Left ventricle myocardium inferior (tissue), 1 donor: ENCODE results near the gene PLCB1. TPM values are rescaled to one million over a fixed set of nuclear protein-coding genes. Genes with fewer than 3 reads are reported as not detected.

Experiments used
- DNase-seq: peaks from one replicate; pipeline ENCODE4 v3.0.0-alpha.2; 2020
- H3K27ac ChIP-seq: fragments of 200-600 bp; replicated peaks from 2 replicates; pipeline ENCODE4 v1.8.0; 2021
- H3K27me3 ChIP-seq: fragments of 200-600 bp; 2 replicates; pipeline ENCODE4 v1.8.0; 2021; ENCODE audit warnings: low read depth
- H3K36me3 ChIP-seq: fragments of 200-600 bp; 2 replicates; pipeline ENCODE4 v1.8.0; 2021
- H3K4me1 ChIP-seq: fragments of 200-600 bp; 2 replicates; pipeline ENCODE4 v1.8.0; 2021
- H3K4me3 ChIP-seq: fragments of 200-600 bp; 2 replicates; pipeline ENCODE4 v1.8.0; 2021; ENCODE audit warnings: mild to moderate bottlenecking, moderate library complexity
- H3K9me3 ChIP-seq: fragments of 200-600 bp; replicated peaks from 2 replicates; pipeline ENCODE4 v1.8.0; 2021
- intact Hi-C: fragments of 100-400 bp; cut with micrococcal nuclease; formaldehyde crosslinking; loops from one replicate; pipeline ENCODE4 v1.11.0; 2022
- total RNA-seq: library from RNA; stranded (reverse); fragmentation: NEBNext Ultra II Directional; extraction: Animal tissue kit (Norgen Biotek cat#: 25700); gene quantifications from one replicate; pipeline ENCODE4 v1.2.1, GENCODE V29; 2021
- TF ChIP-seq, protein P1 (sequence below): fragments of 200-600 bp; IDR thresholded peaks from 2 replicates; pipeline ENCODE4 v1.8.0; 2021; ENCODE audit warnings: antibody characterized with exemption, mild to moderate bottlenecking, borderline replicate concordance
- donor health status: DM: no; HTN: yes; CAD: no; lungs with severe emphysema.

PLCB1 gene
- total RNA-seq, 1 donor from 2014 or later, result 6.0 TPM

GRCh38 chr20:8284902-8285301 is 152.8 kb downstream of the PLCB1 start:
- Histone ChIP-seq H3K36me3 (no peaks in the 10 kb centered on the region), H3K27ac (no peak overlapping the region), H3K4me1 (no peaks in the 10 kb centered on the region), H3K4me3 (no peak overlapping the region), H3K27me3 (no peaks in the 10 kb centered on the region), H3K9me3 (no peaks in the 10 kb centered on the region)
- intact Hi-C loops, result no loop called here
- TF ChIP-seq, protein P1, sequence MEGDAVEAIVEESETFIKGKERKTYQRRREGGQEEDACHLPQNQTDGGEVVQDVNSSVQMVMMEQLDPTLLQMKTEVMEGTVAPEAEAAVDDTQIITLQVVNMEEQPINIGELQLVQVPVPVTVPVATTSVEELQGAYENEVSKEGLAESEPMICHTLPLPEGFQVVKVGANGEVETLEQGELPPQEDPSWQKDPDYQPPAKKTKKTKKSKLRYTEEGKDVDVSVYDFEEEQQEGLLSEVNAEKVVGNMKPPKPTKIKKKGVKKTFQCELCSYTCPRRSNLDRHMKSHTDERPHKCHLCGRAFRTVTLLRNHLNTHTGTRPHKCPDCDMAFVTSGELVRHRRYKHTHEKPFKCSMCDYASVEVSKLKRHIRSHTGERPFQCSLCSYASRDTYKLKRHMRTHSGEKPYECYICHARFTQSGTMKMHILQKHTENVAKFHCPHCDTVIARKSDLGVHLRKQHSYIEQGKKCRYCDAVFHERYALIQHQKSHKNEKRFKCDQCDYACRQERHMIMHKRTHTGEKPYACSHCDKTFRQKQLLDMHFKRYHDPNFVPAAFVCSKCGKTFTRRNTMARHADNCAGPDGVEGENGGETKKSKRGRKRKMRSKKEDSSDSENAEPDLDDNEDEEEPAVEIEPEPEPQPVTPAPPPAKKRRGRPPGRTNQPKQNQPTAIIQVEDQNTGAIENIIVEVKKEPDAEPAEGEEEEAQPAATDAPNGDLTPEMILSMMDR, result no peak
- no peak for DNase-seq

DNA sequence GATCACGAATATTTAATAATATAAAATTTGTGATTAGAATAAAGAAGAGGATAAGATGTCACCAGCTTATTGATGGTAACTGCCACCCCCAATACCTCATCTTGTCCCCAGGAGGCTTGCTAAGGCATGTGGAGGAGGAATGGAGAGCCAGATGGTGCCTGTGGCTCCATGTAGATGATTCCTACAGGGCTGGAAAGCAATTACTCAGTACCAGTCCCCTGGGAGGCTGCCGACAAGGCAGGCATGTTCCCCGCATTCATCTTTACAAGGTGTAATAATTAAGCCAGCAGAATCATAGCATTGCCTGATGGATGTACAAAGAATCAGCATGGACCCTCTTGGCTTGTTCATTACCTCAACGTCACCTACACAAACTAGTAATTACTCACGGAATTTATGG is 155.3 kb downstream of the PLCB1 start:
- Histone ChIP-seq H3K36me3 (no peaks in the 10 kb centered on the region), H3K27ac (no peak overlapping the region), H3K4me3 (no peak overlapping the region), H3K27me3 (no peaks in the 10 kb centered on the region), H3K9me3 (no peaks in the 10 kb centered on the region), H3K4me1 (no peaks in the 10 kb centered on the region)
- TF ChIP-seq, protein P1, result no peak
- no peak for DNase-seq
- intact Hi-C loops, result no loop called here

DNA sequence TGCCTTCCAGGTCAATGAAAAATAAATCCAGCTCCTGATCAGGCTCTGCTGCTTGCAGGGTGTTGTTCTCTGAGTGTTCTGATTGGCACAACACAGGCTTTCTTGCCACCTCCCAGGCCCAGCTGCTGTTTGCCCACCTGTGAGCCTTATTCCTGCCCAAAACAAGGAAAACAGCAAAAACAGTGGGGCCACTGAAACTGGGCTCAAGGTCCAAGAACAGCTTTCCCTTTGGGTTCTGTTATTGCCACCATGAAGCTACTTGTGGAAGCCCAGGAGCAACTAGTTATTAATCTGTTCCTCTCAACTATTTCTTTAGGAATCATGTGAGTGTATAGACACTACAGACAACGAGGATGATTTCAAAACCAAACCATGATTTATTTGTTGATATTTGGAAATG is 159.1 kb downstream of the PLCB1 start:
- no peak overlapping the region for H3K27ac ChIP-seq
- no peak for DNase-seq
- no peaks in the 10 kb centered on the region for H3K36me3 ChIP-seq
- H3K9me3 ChIP-seq, result no peaks in the 10 kb centered on the region
- H3K27me3 ChIP-seq, result no peaks in the 10 kb centered on the region
- intact Hi-C loops, result no loop called here
- TF ChIP-seq, protein P1, result no peak
- no peak overlapping the region for H3K4me3 ChIP-seq
- H3K4me1 ChIP-seq, result no peaks in the 10 kb centered on the region

- Histone ChIP-seq H3K27me3 (no peaks in the 10 kb centered on the region), H3K27ac (no peak overlapping the region), H3K36me3 (no peaks in the 10 kb centered on the region), H3K4me3 (no peak overlapping the region), H3K9me3 (no peaks in the 10 kb centered on the region), H3K4me1 (no peaks in the 10 kb centered on the region)
- intact Hi-C loops, result no loop called here
- TF ChIP-seq, protein P1, result no peak
- no peak for DNase-seq
Measured at GRCh38 chr20:8291873-8292272, 159.8 kb downstream of the PLCB1 start.

DNA sequence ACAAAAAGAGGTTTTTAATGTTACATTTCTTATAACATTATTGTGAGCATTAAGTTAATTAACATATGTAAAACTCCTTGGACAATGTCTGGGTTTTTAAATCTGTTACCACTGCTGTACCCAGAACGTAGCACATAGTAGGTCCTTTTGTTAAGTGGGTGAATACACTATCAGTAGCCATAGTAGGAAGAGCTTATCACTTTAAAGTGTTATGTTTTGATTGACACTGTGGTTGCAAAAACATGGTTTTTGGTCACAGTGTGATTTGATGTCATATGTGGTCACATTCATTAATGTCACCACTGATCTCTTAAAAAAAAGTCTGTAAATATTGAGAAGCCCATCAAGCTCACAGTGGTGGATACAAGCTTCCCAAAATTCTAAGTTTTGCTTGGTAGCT is 160.7 kb downstream of the PLCB1 start:
- H3K36me3 ChIP-seq, result no peaks in the 10 kb centered on the region
- intact Hi-C loops, result no loop called here
- H3K27me3 ChIP-seq, result no peaks in the 10 kb centered on the region
- H3K9me3 ChIP-seq, result no peaks in the 10 kb centered on the region
- no peak overlapping the region for H3K4me3 ChIP-seq
- TF ChIP-seq, protein P1, result no peak
- H3K4me1 ChIP-seq, result no peaks in the 10 kb centered on the region
- no peak for DNase-seq
- H3K27ac ChIP-seq, result no peak overlapping the region

- DNase-seq, result no peak
- Histone ChIP-seq H3K36me3 (no peaks in the 10 kb centered on the region), H3K9me3 (no peaks in the 10 kb centered on the region), H3K27me3 (no peaks in the 10 kb centered on the region), H3K27ac (no peak overlapping the region), H3K4me3 (no peak overlapping the region), H3K4me1 (no peaks in the 10 kb centered on the region)
- TF ChIP-seq, protein P1, result no peak
- intact Hi-C loops, result no loop called here
Measured at GRCh38 chr20:8293750-8294149, 161.7 kb downstream of the PLCB1 start.
